Activated naive CD8-positive, alpha-beta T cell treated with anti-CD3 and anti-CD28 coated beads, Interleukin-2, amount 10 ng/mL, durations not matched to agents 7 days and 5 days (primary cell): Measurements from ENCODE around the gene INHBE. TPM values are rescaled to one million over a fixed set of nuclear protein-coding genes. Genes with fewer than 3 reads are reported as not detected.
"Not testable (repeated sequence)": the region's sequence is repeated elsewhere in the genome, so short reads cannot be mapped to it uniquely, and the experiment has no call there.

ENCODE experiments used
- ATAC-seq: fragments of 150-1000 bp; cut with Tn5 transposase; one replicate; pipeline ENCODE4 v1.10.0; 2021; ENCODE audit warnings: low read depth, moderate library complexity
- POLR2A ChIA-PET: fragments of 350-600 bp; sonication (Branson Sonifier 250); formaldehyde crosslinking; loops from one replicate; lab custom pipeline; 2021; ENCODE audit warnings: antibody characterized with exemption; lab: Charles Lee
- DNase-seq: peaks from one replicate; pipeline ENCODE4 v3.0.0; 2021
- H3K27ac Mint-ChIP-seq: one replicate; pipeline ENCODE4 v1.8.0; 2022; ENCODE audit warnings: mild to moderate bottlenecking, mixed read lengths
- H3K27me3 Mint-ChIP-seq: one replicate; pipeline ENCODE4 v1.8.0; 2022; ENCODE audit warnings: mild to moderate bottlenecking, moderate library complexity, mixed read lengths
- H3K36me3 Mint-ChIP-seq: one replicate; pipeline ENCODE4 v1.8.0; 2021; ENCODE audit warnings: mild to moderate bottlenecking, mixed read lengths
- H3K4me1 Mint-ChIP-seq: one replicate; pipeline ENCODE4 v1.8.0; 2021; ENCODE audit warnings: mixed read lengths
- H3K4me3 Mint-ChIP-seq: one replicate; pipeline ENCODE4 v1.8.0; 2022; ENCODE audit warnings: mild to moderate bottlenecking, moderate library complexity, mixed read lengths
- H3K9me3 Mint-ChIP-seq: one replicate; pipeline ENCODE4 v1.8.0; 2021; ENCODE audit warnings: mixed read lengths
- total RNA-seq, 2 experiments: library from RNA; stranded (reverse); gene quantifications; one replicate each; pipeline ENCODE4 v1.2.3, GENCODE V29; 2021

Gene INHBE
- total RNA-seq, 2 experiments from 2014 or later, result not detected

DNA sequence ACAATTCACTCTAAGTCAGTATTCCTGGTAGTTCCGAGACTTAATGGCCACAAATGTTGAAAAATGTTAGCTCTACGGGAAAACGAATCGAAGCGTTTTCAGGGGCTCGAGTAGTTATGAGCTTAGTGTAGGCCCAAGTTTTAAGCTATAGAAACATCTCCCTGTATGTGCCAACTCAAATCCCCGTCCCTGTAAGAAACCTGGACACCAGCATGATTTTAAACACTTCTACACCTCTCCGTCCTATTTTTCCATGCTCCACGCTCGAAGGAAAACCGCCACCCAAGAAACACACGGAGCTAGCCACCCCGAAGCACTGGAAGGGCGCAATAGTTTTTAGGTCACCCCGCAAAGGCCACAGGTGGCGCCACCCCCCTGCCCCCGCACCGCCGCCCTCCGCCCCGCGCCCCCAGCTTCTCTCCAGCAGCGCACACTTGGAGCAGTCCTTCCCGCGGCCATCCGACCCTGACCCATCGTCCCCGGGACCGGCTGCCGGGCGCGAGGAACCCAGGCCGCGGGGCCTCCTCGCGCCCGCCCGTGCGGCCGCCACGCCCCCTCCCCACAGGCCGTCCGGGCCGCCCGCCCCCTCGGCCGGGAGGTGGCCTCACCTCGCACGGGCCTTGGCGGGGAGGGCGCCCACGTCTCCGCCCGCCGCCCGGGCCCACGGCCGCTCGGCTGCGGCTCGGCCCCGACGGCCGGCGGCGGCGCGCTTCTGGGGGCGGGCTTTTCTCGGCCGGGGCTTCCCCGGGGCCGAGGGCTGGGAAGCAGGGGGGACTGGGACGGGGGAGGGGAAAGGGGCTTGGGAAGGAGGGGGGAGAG is 24.8 kb upstream of the INHBE start:
- Mint-ChIP-seq H3K36me3 (peaks cover 9% of the 10 kb centered on the region), H3K4me3 (peak overlapping the region; percentile 100), H3K4me1 (peaks cover 24% of the 10 kb centered on the region), H3K9me3 (no peaks in the 10 kb centered on the region), H3K27ac (peak overlapping the region; percentile 99), H3K27me3 (no peaks in the 10 kb centered on the region)
- DNase-seq (peak; percentile 75), ATAC-seq (peak; percentile 51)
- POLR2A ChIA-PET, result interaction anchor here (0.7 to 1.3 kb wide), 4 partner anchors 20 to 320 kb away, joined by 3 to 5 read pairs (median 3); no protein-coding TSS in a partner anchor

DNA sequence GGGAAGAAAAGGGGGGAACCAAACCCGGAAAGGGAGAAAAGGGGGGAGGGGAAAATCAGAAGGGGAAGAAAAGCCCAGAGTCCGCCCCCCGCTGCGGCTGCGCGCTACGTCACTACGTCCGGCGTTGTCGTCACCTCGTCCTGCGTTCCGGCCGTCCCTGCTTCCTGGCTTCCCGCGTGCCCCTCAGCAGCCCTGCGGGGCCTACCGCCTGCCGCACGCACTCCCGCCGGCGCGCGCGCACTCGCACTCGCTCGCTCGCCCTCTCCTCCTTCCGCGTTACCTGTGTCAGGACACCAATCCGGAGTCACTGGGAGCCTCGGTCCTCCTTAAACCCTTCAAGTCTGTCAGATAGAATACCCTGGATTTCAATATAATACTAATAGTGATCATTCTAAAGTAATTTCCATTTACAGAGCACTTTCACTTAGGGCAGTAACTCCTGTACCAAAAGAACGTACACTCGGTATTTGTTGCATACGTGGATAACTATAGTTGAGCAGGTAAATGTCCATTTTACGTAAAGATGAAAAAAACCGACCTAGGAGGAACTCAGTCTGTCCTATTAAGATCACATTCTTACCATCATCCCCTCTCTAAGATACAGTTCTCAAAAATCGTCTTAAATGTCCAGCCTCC is 24.1 kb upstream of the INHBE start, which contains the start of gene R3HDM2:
Gene R3HDM2, minus strand, starts transcription at position 113 of the 636 bp plus-strand sequence. CDS start 120,615 bp downstream, outside the sequence.
- Mint-ChIP-seq H3K9me3 (no peaks in the 10 kb centered on the region), H3K4me3 (peak within 1 kb of the TSS; percentile 100), H3K36me3 (peaks cover 4% of the 10 kb centered on the region), H3K27me3 (no peaks in the 10 kb centered on the region), H3K27ac (peak within 1 kb of the TSS; percentile 99), H3K4me1 (peaks cover 27% of the 10 kb centered on the region)
- peak; percentile 93 for ATAC-seq
- POLR2A ChIA-PET, result interaction anchor here (0.8 to 1.3 kb wide), 2 partner anchors 21 to 319 kb away, joined by 3 to 5 read pairs; no protein-coding TSS in a partner anchor
- peak; percentile 94 for DNase-seq

DNA sequence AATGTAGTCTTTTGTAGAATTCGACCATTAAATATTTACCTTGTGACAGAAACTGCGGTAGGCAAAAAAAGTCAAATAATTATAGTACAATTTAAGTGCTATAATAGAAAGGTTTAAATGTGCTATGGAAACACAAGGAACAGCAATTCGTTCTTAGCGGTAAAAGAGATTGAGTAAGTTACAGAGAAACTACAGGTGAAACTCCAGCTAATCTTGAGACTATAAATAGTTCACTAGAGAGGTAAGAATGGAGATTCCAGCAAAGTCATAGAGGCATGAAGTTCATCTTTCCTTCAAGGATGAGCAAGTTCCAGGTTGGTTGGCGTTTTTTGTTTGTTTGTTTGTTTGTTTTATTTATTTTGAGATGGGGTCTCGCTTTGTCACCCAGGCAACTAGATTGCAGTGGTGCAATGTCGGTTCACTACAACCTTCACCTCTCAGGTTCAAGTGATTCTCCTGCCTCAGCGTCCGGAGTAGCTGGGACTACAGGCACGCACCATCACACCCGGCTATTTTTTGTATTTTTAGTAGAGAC is 23.4 kb upstream of the INHBE start:
- Mint-ChIP-seq H3K36me3 (peaks cover 4% of the 10 kb centered on the region), H3K4me3 (peak overlapping the region; percentile 91), H3K4me1 (peaks cover 27% of the 10 kb centered on the region), H3K9me3 (no peaks in the 10 kb centered on the region), H3K27ac (peak overlapping the region; percentile 98), H3K27me3 (no peaks in the 10 kb centered on the region)
- ATAC-seq (no peak), DNase-seq (no peak)
- POLR2A ChIA-PET, result interaction anchor here (0.5 to 0.8 kb wide), 2 partner anchors 10 to 320 kb away, joined by 3 to 4 read pairs; no protein-coding TSS in a partner anchor

DNA sequence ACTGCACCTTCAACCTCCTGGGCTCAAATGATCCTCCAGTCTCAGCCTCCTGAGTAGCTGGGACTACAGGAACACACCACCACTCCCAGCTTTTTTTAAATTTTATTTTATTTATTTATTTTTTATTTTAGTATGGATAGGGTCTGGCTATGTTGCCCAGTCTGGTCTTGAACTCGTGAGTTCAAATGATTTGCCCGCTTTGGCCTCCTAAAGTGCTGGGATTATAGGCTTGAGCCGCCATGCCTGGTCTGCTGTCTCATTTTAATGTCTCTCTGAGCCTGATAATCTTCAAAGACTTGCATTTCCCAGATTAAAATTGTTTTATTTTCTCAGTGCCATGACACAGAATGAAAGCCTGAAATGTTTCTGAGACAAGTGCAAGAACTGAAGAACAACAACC is 21.7 kb upstream of the INHBE start:
- no peaks in the 10 kb centered on the region for H3K27me3 Mint-ChIP-seq
- peaks cover 3% of the 10 kb centered on the region for H3K36me3 Mint-ChIP-seq
- POLR2A ChIA-PET, result no interaction called here
- no peak overlapping the region for H3K27ac Mint-ChIP-seq
- ATAC-seq (no peak), DNase-seq (no peak)
- peaks cover 27% of the 10 kb centered on the region for H3K4me1 Mint-ChIP-seq
- no peaks in the 10 kb centered on the region for H3K9me3 Mint-ChIP-seq
- no peak overlapping the region for H3K4me3 Mint-ChIP-seq

DNA sequence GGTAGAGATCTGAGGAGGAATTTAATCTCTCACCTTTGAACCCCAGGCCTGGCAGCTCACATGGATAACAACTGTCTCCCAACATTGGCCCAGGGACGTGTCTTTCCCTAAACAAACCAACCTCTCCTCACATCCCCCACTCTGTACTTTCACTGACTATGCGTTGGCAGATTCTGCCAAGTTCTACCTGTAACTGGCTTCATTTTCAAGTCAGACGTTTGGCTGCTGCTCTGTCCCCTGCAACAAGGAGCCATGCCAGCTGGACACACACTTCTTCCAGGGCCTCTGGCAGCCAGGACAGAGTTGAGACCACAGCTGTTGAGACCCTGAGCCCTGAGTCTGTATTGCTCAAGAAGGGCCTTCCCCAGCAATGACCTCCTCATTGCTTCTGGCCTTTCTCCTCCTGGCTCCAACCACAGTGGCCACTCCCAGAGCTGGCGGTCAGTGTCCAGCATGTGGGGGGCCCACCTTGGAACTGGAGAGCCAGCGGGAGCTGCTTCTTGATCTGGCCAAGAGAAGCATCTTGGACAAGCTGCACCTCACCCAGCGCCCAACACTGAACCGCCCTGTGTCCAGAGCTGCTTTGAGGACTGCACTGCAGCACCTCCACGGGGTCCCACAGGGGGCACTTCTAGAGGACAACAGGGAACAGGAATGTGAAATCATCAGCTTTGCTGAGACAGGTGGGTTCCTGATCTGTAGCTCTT is 20.4 kb upstream of the INHBE start, which contains the start of gene INHBC:
Gene INHBC, plus strand, starts transcription at position 268 of the 707 bp plus-strand sequence. Its CDS starts 103 bp downstream, at position 371.
- H3K36me3 Mint-ChIP-seq, result peaks cover 1% of the 10 kb centered on the region
- H3K9me3 Mint-ChIP-seq, result no peaks in the 10 kb centered on the region
- POLR2A ChIA-PET, result interaction anchor here (0.6 to 1.6 kb wide), 4 partner anchors 14 to 24 kb away, joined by 3 to 8 read pairs (median 6); no protein-coding TSS in a partner anchor
- peak within 1 kb of the TSS; percentile 96 for H3K27ac Mint-ChIP-seq
- ATAC-seq (no peak), DNase-seq (no peak)
- peaks cover 22% of the 10 kb centered on the region for H3K4me1 Mint-ChIP-seq
- H3K4me3 Mint-ChIP-seq, result peak within 1 kb of the TSS; percentile 86
- peaks cover 3% of the 10 kb centered on the region for H3K27me3 Mint-ChIP-seq

DNA sequence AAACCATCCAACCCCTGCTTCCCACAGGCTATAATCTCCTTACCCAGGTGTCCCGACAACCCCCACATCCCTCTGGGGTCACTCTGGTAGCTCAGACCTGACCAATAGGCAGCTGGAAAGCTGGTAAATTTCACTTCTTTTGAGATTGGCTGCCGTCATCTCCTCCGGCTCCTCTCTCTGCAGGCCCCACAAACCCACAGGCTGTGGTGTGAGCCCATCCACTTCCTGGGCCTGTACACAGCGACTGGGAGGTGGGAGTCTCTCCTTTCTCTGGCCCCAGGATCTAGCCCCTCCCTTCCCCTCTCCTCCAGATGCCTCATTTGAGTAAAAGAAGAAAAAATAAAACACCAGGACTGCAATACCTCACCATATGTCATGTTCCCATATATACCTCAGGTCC is 19.8 kb upstream of the INHBE start:
- no peaks in the 10 kb centered on the region for H3K36me3 Mint-ChIP-seq
- ATAC-seq (peak; percentile 48), DNase-seq (peak; percentile 59)
- peak overlapping the region; percentile 96 for H3K27ac Mint-ChIP-seq
- peaks cover 17% of the 10 kb centered on the region for H3K4me1 Mint-ChIP-seq
- no peaks in the 10 kb centered on the region for H3K9me3 Mint-ChIP-seq
- POLR2A ChIA-PET, result interaction anchor here (0.6 to 1.6 kb wide), 5 partner anchors 14 to 164 kb away, joined by 3 to 8 read pairs (median 3); no protein-coding TSS in a partner anchor
- H3K27me3 Mint-ChIP-seq, result peaks cover 5% of the 10 kb centered on the region
- H3K4me3 Mint-ChIP-seq, result peak overlapping the region; percentile 86

DNA sequence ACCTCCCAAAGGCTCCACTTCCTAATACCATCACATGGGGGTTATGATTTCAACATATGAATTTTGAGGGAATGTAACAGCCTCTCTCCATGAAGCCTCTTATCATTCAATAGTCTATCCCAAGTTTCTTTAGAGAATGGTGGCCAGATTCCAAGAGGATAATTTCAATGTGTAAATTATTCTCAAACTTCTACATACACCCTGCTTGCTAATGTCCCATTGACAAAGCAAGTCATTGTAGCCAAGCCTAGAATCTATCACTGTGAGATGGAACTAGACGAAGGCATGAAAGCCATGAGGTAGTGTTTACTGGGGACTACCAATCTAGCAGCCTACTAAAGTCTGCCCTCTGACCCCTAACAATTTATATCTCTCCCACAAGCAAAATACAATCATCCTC is 16.7 kb upstream of the INHBE start:
- Mint-ChIP-seq H3K27ac (no peak overlapping the region), H3K9me3 (peaks cover 8% of the 10 kb centered on the region), H3K27me3 (peaks cover 12% of the 10 kb centered on the region), H3K4me3 (no peak overlapping the region), H3K4me1 (peaks cover 6% of the 10 kb centered on the region), H3K36me3 (peaks cover 2% of the 10 kb centered on the region)
- DNase-seq (no peak), ATAC-seq (no peak)
- POLR2A ChIA-PET, result no interaction called here

DNA sequence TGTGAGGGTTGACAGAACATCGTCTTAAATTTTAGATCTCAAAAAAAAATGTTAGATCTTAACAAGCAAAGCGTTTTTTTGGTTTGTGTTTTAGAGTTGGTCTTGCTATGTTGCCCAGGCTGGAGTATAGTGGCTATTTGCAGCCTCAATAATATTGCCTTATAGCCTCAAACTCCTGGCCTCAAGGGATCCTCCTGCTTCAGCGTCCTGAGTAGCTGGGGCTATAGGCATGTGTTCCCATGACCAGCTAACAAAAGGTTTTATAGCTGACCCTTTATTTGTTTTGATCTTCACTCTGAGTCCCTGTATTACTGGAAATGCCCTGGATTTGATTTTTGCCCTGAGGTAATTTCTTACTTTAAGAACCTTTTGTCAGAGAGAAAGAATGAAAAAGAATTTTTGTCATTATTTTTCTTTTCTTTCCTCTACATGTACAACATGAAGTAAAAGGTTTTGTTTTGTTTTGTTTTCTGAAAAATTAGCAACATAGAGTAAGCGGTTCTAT is 15.3 kb upstream of the INHBE start:
- no peak for DNase-seq
- POLR2A ChIA-PET, result no interaction called here
- no peak overlapping the region for H3K27ac Mint-ChIP-seq
- no peak for ATAC-seq
- H3K27me3 Mint-ChIP-seq, result peaks cover 12% of the 10 kb centered on the region
- peaks cover 8% of the 10 kb centered on the region for H3K9me3 Mint-ChIP-seq
- peaks cover 6% of the 10 kb centered on the region for H3K4me1 Mint-ChIP-seq
- H3K4me3 Mint-ChIP-seq, result no peak overlapping the region
- H3K36me3 Mint-ChIP-seq, result peaks cover 2% of the 10 kb centered on the region

DNA sequence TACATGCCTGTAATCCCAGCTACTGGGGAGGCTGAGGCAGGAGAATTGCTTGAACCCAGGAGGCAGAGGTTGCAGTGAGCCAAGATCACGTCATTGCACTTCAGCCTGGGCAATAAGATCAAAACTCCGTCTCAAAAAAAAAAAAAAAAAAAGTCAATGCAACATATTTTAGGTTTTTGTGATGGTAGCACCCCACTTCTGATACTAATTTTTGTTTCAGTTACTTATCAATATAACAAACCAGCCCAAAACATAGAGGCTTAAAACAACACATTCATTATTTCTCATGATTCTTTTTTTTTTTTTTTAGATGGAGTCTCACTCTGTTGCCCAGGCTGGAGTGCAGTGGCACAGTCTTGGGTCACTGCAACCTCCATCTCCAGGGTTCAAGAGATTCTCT is 13.7 kb upstream of the INHBE start:
- POLR2A ChIA-PET, result interaction anchor here (0.7 kb wide), 2 partner anchors 9 to 270 kb away, joined by 4 read pairs; no protein-coding TSS in a partner anchor

DNA sequence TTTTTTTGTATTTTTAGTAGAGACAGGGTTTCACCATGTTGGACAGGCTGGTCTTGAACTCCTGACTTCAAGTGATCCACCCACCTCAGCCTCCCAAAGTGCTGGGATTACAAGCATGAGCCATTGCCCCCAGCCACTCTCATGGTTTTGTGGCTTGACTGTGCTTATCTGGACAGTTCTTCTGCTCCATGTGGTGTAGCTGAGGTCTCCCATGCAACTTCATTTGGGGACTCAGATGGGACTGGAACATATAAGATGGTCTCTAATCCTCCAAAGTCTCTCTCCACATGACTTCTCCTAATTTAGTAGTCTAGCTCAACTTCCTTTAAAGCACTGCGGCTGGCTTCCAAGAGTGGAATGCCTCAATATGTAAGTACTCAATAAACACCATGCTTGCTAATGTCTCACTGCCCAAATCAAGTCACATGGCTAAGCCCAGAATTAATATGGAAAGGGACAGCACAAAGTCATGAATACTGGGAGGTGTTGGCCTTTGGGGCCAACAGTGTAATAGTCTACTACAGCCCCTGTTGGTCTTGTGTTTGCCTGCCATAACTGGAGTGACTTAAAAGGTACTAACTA is 13.2 kb upstream of the INHBE start:
- DNase-seq, result no peak
- H3K9me3 Mint-ChIP-seq, result peaks cover 8% of the 10 kb centered on the region
- H3K27me3 Mint-ChIP-seq, result peaks cover 12% of the 10 kb centered on the region
- no peak overlapping the region for H3K27ac Mint-ChIP-seq
- ATAC-seq, result no peak
- H3K4me1 Mint-ChIP-seq, result peaks cover 5% of the 10 kb centered on the region
- H3K36me3 Mint-ChIP-seq, result peaks cover 2% of the 10 kb centered on the region
- no peak overlapping the region for H3K4me3 Mint-ChIP-seq
- POLR2A ChIA-PET, result interaction anchor here (0.7 kb wide), 1 partner anchor 10 kb away, joined by 4 read pairs; no protein-coding TSS in a partner anchor

More for the DNA sequence above, 13.7 kb upstream of the INHBE start:
- H3K27ac Mint-ChIP-seq, H3K4me3 Mint-ChIP-seq, DNase-seq, H3K4me1 Mint-ChIP-seq, ATAC-seq, H3K9me3 Mint-ChIP-seq, H3K36me3 Mint-ChIP-seq: not testable (repeated sequence)
- peaks cover 12% of the 10 kb centered on the region for H3K27me3 Mint-ChIP-seq

DNA sequence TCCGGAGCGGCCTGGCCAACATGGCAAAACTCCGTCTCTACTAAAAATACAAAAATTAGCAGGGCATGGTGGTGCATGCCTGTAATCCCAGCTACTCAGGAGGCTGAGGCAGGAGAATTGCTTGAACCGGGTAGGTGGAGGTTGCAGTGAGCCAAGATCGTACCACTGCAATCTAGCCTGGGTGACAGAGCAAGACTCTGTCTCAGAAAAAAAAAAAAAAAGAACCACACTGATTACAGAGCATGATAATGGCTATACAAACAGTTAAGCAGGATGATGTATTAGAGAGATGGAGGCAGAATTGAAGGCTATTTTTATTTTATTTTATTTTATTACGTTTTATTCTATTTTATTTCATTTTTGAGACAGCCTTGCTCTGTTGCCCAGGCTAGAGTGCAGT is 10.8 kb upstream of the INHBE start:
- H3K27ac Mint-ChIP-seq, ATAC-seq, H3K36me3 Mint-ChIP-seq, DNase-seq, H3K4me3 Mint-ChIP-seq, H3K9me3 Mint-ChIP-seq, H3K4me1 Mint-ChIP-seq, POLR2A ChIA-PET: not testable (repeated sequence)
- H3K27me3 Mint-ChIP-seq, result peaks cover 11% of the 10 kb centered on the region

DNA sequence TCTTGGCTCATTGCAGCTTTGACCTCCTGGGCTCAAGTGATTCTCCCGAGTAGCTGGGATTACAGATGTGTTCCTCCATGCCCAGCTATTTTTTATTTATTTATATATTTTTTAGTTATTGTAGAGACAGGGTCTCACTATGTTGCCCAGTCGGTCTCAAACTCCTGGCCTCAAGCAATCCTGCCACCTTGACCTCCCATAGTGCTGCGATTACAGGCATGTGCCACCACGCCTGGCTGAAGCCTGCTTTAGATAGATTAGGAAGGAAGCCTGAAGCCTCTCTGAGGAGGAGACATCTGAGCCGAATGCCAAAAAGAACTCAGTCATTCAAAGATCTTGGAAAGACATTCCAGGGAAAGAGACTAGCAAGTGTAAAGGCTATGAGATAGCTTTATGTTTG is 10.4 kb upstream of the INHBE start:
- Mint-ChIP-seq H3K9me3 (peaks cover 8% of the 10 kb centered on the region), H3K4me3 (no peak overlapping the region), H3K27me3 (peaks cover 9% of the 10 kb centered on the region), H3K4me1 (peaks cover 5% of the 10 kb centered on the region), H3K27ac (no peak overlapping the region), H3K36me3 (peaks cover 2% of the 10 kb centered on the region)
- POLR2A ChIA-PET, result no interaction called here
- ATAC-seq (no peak), DNase-seq (no peak)
